HEK293 (cell line): ENCODE data around the gene HPD.

Experiments used
- GLIS2 ChIP-seq: fragments of 450-650 bp; formaldehyde crosslinking; IDR thresholded peaks from 2 replicates; pipeline ENCODE4 v1.5.1; 2016; ENCODE audit warnings: missing biosample characterization, missing genetic modification characterization
- MZF1 ChIP-seq: fragments of 450-650 bp; formaldehyde crosslinking; IDR thresholded peaks from 2 replicates; pipeline ENCODE4 v1.5.1; 2017; ENCODE audit warnings: missing biosample characterization, missing genetic modification characterization, borderline replicate concordance
- ZBTB20 ChIP-seq: fragments of 450-650 bp; formaldehyde crosslinking; IDR thresholded peaks from 2 replicates; pipeline ENCODE4 v1.5.1; 2016; ENCODE audit warnings: missing biosample characterization, missing genetic modification characterization
- ZBTB7A ChIP-seq: fragments of 450-650 bp; formaldehyde crosslinking; IDR thresholded peaks from 2 replicates; pipeline ENCODE4 v1.5.1; 2016; ENCODE audit warnings: low read depth, missing biosample characterization, missing genetic modification characterization
- ZBTB8A ChIP-seq: fragments of 450-650 bp; formaldehyde crosslinking; IDR thresholded peaks from 2 replicates; pipeline ENCODE4 v1.5.1; 2016; ENCODE audit warnings: missing biosample characterization, missing genetic modification characterization
- ZIC2 ChIP-seq: fragments of 450-650 bp; formaldehyde crosslinking; IDR thresholded peaks from 2 replicates; pipeline ENCODE4 v1.5.1; 2016; ENCODE audit warnings: missing biosample characterization, missing genetic modification characterization
- ZNF114 ChIP-seq: fragments of 450-650 bp; formaldehyde crosslinking; IDR thresholded peaks from 2 replicates; pipeline ENCODE4 v1.5.0; 2017; ENCODE audit warnings: missing biosample characterization, missing genetic modification characterization
- ZNF155 ChIP-seq: fragments of 450-650 bp; formaldehyde crosslinking; IDR thresholded peaks from 2 replicates; pipeline ENCODE4 v1.5.1; 2016; ENCODE audit warnings: missing biosample characterization, missing genetic modification characterization
- ZNF169 ChIP-seq: fragments of 450-650 bp; formaldehyde crosslinking; IDR thresholded peaks from 2 replicates; pipeline ENCODE4 v1.5.1; 2016; ENCODE audit warnings: missing biosample characterization, missing genetic modification characterization
- ZNF394 ChIP-seq: fragments of 450-650 bp; formaldehyde crosslinking; IDR thresholded peaks from 2 replicates; pipeline ENCODE4 v1.5.1; 2016; ENCODE audit warnings: missing biosample characterization, missing genetic modification characterization, mild to moderate bottlenecking, moderate library complexity, borderline replicate concordance
- ZNF600 ChIP-seq: fragments of 450-650 bp; formaldehyde crosslinking; IDR thresholded peaks from 2 replicates; pipeline ENCODE4 v1.5.1; 2016; ENCODE audit warnings: missing biosample characterization, missing genetic modification characterization
- ZNF629 ChIP-seq: fragments of 450-650 bp; formaldehyde crosslinking; IDR thresholded peaks from 2 replicates; pipeline ENCODE4 v1.5.1; 2017; ENCODE audit warnings: missing biosample characterization, missing genetic modification characterization
- ZNF701 ChIP-seq: fragments of 450-650 bp; formaldehyde crosslinking; IDR thresholded peaks from 2 replicates; pipeline ENCODE4 v1.5.1; 2016; ENCODE audit warnings: missing biosample characterization, missing genetic modification characterization
- ZNF830 ChIP-seq: fragments of 450-650 bp; IDR thresholded peaks from 2 replicates; pipeline ENCODE4 v1.5.0; 2018; ENCODE audit warnings: missing biosample characterization, missing genetic modification characterization, low read depth, mild to moderate bottlenecking, moderate library complexity
- ZNF837 ChIP-seq: fragments of 450-650 bp; formaldehyde crosslinking; IDR thresholded peaks from 2 replicates; pipeline ENCODE4 v1.5.1; 2016; ENCODE audit warnings: missing biosample characterization, missing genetic modification characterization
- ZSCAN16 ChIP-seq: fragments of 450-650 bp; formaldehyde crosslinking; IDR thresholded peaks from 2 replicates; pipeline ENCODE4 v1.5.1; 2016; ENCODE audit warnings: missing biosample characterization, missing genetic modification characterization
- TF ChIP-seq, protein P1 (sequence below): fragments of 450-650 bp; formaldehyde crosslinking; IDR thresholded peaks from 2 replicates; pipeline ENCODE4 v1.5.1; 2016; ENCODE audit warnings: missing biosample characterization, missing genetic modification characterization
- TF ChIP-seq, protein P2 (sequence below): fragments of 450-650 bp; formaldehyde crosslinking; conservative IDR thresholded peaks from 2 replicates; pipeline ENCODE4 v1.5.1; 2016; ENCODE audit warnings: low read depth, missing biosample characterization, missing genetic modification characterization
- TF ChIP-seq, protein P3 (sequence below): fragments of 450-650 bp; formaldehyde crosslinking; IDR thresholded peaks from 2 replicates; pipeline ENCODE4 v1.5.1; 2017; ENCODE audit warnings: missing biosample characterization, missing genetic modification characterization
- TF ChIP-seq, protein P4 (sequence below): fragments of 450-650 bp; formaldehyde crosslinking; IDR thresholded peaks from 2 replicates; pipeline ENCODE4 v1.5.1; 2016; ENCODE audit warnings: missing biosample characterization, missing genetic modification characterization
- TF ChIP-seq, protein P5 (sequence below): fragments of 450-650 bp; formaldehyde crosslinking; IDR thresholded peaks from 2 replicates; pipeline ENCODE4 v1.5.1; 2016; ENCODE audit warnings: missing biosample characterization, missing genetic modification characterization
- TF ChIP-seq, protein P6 (sequence below): fragments of 450-650 bp; formaldehyde crosslinking; IDR thresholded peaks from 2 replicates; pipeline ENCODE4 v1.5.1; 2016; ENCODE audit warnings: missing biosample characterization, missing genetic modification characterization
- TF ChIP-seq, protein P7 (sequence below): fragments of 450-650 bp; formaldehyde crosslinking; IDR thresholded peaks from 2 replicates; pipeline ENCODE4 v1.5.1; 2016; ENCODE audit warnings: missing biosample characterization, missing genetic modification characterization
- TF ChIP-seq, protein P8 (sequence below): fragments of 450-650 bp; formaldehyde crosslinking; IDR thresholded peaks from 2 replicates; pipeline ENCODE4 v1.5.1; 2016; ENCODE audit warnings: missing biosample characterization, missing genetic modification characterization, low read depth

Gene HPD

DNA sequence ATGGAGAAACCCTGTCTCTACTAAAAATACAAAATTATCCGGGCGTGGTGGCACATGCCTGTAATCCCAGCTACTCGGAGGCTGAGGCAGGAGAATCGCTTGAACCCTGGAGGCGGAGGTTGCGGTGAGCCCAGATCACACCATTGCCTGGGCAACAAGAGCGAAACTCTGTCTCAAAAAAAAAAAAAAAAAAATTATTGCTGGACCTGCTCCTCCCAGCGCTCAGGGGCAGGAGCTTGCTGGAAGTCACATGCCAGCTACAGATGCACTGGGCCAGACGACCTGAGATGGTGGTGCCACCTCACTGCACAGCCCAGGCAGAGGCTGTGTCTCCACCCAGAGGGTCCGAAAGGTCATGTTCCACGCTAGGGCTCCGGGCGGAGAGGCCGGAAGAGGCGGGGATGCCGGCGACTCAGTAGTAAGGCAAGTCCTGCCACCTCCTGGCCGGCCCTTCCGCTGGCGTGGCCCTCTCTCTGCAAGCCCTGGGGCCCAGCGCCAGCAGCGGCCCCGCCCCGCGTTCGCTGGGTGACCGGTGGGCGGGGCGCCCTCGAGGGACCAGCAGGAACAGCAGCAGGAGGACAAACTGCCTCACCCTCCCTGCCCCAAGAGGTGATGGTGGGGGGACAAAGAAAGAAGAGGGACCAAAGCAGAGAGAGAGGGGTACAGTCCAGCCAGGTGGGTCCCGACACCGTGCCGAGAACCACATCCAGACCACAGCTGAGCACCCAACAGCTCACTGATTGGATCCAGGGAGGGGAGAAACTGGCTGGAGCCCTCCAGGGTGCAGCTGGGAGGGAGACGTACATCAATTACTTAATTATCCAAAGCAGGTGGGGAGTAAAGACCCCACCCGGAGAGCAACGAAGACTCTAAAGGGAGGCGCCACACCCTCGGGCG, 61.6 kb downstream of the HPD start (continued):
- TF ChIP-seq, protein P1, sequence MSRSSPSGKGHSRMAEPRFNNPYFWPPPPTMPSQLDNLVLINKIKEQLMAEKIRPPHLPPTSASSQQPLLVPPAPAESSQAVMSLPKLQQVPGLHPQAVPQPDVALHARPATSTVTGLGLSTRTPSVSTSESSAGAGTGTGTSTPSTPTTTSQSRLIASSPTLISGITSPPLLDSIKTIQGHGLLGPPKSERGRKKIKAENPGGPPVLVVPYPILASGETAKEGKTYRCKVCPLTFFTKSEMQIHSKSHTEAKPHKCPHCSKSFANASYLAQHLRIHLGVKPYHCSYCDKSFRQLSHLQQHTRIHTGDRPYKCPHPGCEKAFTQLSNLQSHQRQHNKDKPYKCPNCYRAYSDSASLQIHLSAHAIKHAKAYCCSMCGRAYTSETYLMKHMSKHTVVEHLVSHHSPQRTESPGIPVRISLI (tag by site-specific recombination): peak; percentile 85
- no peak for TF ChIP-seq ZNF169 (tag by site-specific recombination)
- TF ChIP-seq, protein P2, sequence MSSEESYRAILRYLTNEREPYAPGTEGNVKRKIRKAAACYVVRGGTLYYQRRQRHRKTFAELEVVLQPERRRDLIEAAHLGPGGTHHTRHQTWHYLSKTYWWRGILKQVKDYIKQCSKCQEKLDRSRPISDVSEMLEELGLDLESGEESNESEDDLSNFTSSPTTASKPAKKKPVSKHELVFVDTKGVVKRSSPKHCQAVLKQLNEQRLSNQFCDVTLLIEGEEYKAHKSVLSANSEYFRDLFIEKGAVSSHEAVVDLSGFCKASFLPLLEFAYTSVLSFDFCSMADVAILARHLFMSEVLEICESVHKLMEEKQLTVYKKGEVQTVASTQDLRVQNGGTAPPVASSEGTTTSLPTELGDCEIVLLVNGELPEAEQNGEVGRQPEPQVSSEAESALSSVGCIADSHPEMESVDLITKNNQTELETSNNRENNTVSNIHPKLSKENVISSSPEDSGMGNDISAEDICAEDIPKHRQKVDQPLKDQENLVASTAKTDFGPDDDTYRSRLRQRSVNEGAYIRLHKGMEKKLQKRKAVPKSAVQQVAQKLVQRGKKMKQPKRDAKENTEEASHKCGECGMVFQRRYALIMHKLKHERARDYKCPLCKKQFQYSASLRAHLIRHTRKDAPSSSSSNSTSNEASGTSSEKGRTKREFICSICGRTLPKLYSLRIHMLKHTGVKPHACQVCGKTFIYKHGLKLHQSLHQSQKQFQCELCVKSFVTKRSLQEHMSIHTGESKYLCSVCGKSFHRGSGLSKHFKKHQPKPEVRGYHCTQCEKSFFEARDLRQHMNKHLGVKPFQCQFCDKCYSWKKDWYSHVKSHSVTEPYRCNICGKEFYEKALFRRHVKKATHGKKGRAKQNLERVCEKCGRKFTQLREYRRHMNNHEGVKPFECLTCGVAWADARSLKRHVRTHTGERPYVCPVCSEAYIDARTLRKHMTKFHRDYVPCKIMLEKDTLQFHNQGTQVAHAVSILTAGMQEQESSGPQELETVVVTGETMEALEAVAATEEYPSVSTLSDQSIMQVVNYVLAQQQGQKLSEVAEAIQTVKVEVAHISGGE (tag by site-specific recombination): peak; percentile 74
- no peak for TF ChIP-seq ZNF114 (tag by site-specific recombination)
- no peak for TF ChIP-seq ZNF701
- TF ChIP-seq MZF1 (tag by site-specific recombination): no peak
- TF ChIP-seq ZSCAN16 (tag by site-specific recombination): no peak
- TF ChIP-seq, protein P3, sequence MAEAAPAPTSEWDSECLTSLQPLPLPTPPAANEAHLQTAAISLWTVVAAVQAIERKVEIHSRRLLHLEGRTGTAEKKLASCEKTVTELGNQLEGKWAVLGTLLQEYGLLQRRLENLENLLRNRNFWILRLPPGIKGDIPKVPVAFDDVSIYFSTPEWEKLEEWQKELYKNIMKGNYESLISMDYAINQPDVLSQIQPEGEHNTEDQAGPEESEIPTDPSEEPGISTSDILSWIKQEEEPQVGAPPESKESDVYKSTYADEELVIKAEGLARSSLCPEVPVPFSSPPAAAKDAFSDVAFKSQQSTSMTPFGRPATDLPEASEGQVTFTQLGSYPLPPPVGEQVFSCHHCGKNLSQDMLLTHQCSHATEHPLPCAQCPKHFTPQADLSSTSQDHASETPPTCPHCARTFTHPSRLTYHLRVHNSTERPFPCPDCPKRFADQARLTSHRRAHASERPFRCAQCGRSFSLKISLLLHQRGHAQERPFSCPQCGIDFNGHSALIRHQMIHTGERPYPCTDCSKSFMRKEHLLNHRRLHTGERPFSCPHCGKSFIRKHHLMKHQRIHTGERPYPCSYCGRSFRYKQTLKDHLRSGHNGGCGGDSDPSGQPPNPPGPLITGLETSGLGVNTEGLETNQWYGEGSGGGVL: peak; percentile 78
- no peak for TF ChIP-seq ZNF830 (tag by site-specific recombination)
- TF ChIP-seq, protein P4, sequence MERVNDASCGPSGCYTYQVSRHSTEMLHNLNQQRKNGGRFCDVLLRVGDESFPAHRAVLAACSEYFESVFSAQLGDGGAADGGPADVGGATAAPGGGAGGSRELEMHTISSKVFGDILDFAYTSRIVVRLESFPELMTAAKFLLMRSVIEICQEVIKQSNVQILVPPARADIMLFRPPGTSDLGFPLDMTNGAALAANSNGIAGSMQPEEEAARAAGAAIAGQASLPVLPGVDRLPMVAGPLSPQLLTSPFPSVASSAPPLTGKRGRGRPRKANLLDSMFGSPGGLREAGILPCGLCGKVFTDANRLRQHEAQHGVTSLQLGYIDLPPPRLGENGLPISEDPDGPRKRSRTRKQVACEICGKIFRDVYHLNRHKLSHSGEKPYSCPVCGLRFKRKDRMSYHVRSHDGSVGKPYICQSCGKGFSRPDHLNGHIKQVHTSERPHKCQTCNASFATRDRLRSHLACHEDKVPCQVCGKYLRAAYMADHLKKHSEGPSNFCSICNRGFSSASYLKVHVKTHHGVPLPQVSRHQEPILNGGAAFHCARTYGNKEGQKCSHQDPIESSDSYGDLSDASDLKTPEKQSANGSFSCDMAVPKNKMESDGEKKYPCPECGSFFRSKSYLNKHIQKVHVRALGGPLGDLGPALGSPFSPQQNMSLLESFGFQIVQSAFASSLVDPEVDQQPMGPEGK (tag by site-specific recombination): peak; percentile 93
- peak; percentile 49; the same call in 1 of the 2 replicates for TF ChIP-seq ZBTB7A (tag by site-specific recombination)
- TF ChIP-seq, protein P5, sequence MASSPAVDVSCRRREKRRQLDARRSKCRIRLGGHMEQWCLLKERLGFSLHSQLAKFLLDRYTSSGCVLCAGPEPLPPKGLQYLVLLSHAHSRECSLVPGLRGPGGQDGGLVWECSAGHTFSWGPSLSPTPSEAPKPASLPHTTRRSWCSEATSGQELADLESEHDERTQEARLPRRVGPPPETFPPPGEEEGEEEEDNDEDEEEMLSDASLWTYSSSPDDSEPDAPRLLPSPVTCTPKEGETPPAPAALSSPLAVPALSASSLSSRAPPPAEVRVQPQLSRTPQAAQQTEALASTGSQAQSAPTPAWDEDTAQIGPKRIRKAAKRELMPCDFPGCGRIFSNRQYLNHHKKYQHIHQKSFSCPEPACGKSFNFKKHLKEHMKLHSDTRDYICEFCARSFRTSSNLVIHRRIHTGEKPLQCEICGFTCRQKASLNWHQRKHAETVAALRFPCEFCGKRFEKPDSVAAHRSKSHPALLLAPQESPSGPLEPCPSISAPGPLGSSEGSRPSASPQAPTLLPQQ: peak; percentile 95
- peak; percentile 92 for TF ChIP-seq GLIS2 (tag by site-specific recombination)
- TF ChIP-seq, protein P6, sequence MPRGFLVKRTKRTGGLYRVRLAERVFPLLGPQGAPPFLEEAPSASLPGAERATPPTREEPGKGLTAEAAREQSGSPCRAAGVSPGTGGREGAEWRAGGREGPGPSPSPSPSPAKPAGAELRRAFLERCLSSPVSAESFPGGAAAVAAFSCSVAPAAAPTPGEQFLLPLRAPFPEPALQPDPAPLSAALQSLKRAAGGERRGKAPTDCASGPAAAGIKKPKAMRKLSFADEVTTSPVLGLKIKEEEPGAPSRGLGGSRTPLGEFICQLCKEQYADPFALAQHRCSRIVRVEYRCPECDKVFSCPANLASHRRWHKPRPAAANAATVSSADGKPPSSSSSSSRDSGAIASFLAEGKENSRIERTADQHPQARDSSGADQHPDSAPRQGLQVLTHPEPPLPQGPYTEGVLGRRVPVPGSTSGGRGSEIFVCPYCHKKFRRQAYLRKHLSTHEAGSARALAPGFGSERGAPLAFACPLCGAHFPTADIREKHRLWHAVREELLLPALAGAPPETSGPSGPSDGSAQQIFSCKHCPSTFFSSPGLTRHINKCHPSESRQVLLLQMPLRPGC (tag by site-specific recombination): peak; percentile 62; the same call in 1 of the 2 replicates
- TF ChIP-seq ZBTB20: peak; percentile 67; the same call in 1 of the 2 replicates
- TF ChIP-seq ZNF394 (tag by site-specific recombination): peak; percentile 14; the same call in 1 of the 2 replicates
- peak; percentile 87 for TF ChIP-seq ZBTB8A (tag by site-specific recombination)
- peak; percentile 96 for TF ChIP-seq ZIC2 (tag by site-specific recombination)
- TF ChIP-seq, protein P7, sequence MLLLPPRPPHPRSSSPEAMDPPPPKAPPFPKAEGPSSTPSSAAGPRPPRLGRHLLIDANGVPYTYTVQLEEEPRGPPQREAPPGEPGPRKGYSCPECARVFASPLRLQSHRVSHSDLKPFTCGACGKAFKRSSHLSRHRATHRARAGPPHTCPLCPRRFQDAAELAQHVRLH: no peak
- TF ChIP-seq, protein P8, sequence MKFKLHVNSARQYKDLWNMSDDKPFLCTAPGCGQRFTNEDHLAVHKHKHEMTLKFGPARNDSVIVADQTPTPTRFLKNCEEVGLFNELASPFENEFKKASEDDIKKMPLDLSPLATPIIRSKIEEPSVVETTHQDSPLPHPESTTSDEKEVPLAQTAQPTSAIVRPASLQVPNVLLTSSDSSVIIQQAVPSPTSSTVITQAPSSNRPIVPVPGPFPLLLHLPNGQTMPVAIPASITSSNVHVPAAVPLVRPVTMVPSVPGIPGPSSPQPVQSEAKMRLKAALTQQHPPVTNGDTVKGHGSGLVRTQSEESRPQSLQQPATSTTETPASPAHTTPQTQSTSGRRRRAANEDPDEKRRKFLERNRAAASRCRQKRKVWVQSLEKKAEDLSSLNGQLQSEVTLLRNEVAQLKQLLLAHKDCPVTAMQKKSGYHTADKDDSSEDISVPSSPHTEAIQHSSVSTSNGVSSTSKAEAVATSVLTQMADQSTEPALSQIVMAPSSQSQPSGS (tag by site-specific recombination): no peak
- TF ChIP-seq ZNF629 (tag by site-specific recombination): peak; percentile 43; the same call in 1 of the 2 replicates
- peak; percentile 60; the same call in 1 of the 2 replicates for TF ChIP-seq ZNF600
- TF ChIP-seq ZNF837: no peak
- TF ChIP-seq ZNF155 (tag by site-specific recombination): no peak
